ENCODE data around the gene CFAP92.

- TF ChIP-seq MAX (IDR thresholded peaks at IDR 0.05): no peak
- no peak for TF ChIP-seq CTCF (IDR thresholded peaks at IDR 0.05; ENCODE audit: low read depth, low read length, missing input control)
- no peak for TF ChIP-seq TAF1 (conservative IDR thresholded peaks at IDR 0.05)
- no peak for TF ChIP-seq RAD21 (IDR thresholded peaks at IDR 0.05)
- no peak for TF ChIP-seq REST (IDR thresholded peaks at IDR 0.05)
These were observed 60.0 kb downstream of the CFAP92 start for GRCh38 chr3:128933922-128934253.

Measured in liver (tissue), 3 donors.